Cerebellar nuclear complex (tissue), 1 donor: ENCODE results near the gene USP32.
A peak's percentile ranks its signal among the peaks of the same experiment; 100 is the strongest.
"Not testable (repeated sequence)": the region's sequence is repeated elsewhere in the genome, so short reads cannot be mapped to it uniquely, and the experiment has no call there.

Experiments
- DNase-seq, 2 experiments: peaks; one replicate each; lab custom pipeline; 2025; lab: John Stamatoyannopoulos, UW

The USP32 gene

DNA sequence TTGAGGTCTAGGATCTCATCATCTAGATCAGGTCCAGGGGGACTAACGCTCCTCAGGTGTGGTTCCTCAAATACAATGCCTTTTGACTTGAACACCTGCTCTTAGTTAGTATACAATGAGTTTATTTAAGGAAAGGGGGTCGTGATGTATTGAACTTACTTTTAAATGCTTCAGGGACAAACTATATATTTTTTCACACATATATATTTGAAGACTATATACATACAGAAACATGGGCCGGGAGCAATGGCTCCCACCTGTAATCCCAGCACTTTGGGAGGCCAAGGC is 11.5 kb upstream of the USP32 start:
- DNase-seq: no peak

GRCh38 chr17:60401819-60402218 is 9.9 kb upstream of the USP32 start:
- DNase-seq: no peak

- DNase-seq: no peak
Observed at GRCh38 chr17:60398227-60398959, 6.5 kb upstream of the USP32 start.

DNA sequence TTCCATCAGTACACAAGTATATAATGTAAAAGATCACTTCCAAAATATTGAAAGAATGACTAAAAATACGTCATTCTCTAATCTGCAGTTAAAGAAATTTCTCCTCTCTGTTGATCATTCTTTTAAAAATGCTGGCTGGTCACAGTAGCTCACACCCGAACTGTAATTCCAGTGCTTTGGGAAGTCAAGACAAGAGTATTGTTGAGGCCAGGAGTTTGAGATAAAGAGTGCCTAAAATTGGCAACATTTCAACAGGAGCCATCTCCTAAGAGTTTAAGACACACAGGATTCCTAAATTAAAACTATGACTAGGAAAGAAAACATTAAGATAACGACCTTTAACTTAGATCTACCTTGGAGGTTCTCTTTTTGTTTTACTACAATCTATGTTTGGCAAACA is 4.5 kb upstream of the USP32 start:
- DNase-seq: no peak

- DNase-seq: no peak
Observed at GRCh38 chr17:60395508-60396065, 3.7 kb upstream of the USP32 start.

GRCh38 chr17:60393840-60394723 is 2.1 kb upstream of the USP32 start:
- no peak for DNase-seq

DNA sequence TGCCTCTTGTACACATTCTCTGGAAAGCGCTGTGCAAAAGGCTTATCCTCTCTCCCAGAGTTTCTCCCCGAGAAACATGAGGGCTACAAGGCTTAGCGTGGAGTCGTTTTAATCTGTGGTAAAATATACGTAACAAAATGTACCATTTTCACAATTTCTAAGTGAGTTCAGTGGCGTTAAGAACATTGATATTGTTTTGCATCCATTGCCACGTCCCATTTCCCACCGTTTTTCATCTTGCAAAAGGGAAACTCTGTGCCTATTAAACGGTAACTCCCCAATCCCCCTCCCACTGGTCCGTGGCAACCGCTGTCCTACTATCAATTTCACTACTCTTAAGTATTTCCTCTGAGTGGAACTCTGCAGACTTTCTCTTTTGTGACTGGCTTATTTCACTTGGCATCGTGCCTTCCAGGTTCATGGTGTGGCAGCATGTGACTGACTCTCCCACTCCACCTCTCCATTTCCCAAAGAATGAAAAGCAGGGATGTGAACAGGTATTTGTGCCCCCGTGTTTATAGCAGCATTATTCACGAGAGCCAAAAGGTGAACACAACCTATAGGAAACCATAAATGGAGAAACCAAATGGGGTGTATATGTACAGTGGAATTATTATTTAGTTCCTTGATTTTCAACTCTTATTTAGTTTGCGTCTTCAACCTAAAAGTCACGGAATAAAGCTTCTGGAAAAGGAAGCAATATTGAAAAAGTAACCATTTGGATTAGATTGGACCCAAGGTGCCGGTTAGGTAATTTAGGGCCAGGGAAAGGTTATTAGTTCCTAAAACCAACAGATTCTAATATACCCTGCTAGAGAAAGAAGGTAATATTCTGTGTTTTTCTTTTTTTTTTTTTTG is 1.1 kb upstream of the USP32 start:
- DNase-seq: peak in 1 of 2 experiments; percentile 8

DNA sequence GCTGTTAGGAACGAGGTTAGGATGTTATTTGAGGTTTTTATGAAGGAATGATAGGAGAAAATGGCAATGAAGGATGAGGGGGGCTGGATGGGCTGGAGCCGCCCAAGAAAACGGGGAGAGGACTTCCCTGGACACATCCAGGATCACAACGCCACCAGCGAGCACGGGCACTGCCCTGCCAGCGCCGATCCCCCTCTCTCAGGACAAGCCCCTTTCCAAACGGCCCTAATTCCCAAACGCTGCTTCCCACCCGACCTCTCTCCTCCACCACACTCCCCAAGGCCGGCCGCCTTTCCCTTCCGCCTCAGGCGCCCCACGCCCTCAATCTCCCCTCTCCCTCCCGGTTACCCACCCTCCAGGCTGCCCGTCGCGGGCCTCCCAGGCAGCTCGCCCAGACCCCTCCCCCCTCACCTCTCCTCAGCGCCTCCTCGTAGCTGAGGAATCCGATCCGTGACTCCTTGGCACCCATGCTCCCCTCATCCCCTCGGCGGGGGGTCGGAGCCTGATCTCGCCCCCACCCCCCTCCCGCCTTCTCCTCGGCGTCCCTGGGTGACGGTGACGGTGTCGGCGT is 377 bp downstream of the USP32 start:
- no peak for DNase-seq

- peak in 1 of 2 experiments; percentile 38 for DNase-seq
Observed at GRCh38 chr17:60390925-60391470, 935 bp downstream of the USP32 start.

- DNase-seq: no peak
Observed at GRCh38 chr17:60390186-60390585, 1.7 kb downstream of the USP32 start.

- no peak for DNase-seq
Observed at GRCh38 chr17:60388742-60389141, 3.2 kb downstream of the USP32 start.

GRCh38 chr17:60387666-60388065 is 4.3 kb downstream of the USP32 start:
- no peak for DNase-seq

GRCh38 chr17:60386147-60387058 is 5.5 kb downstream of the USP32 start:
- DNase-seq: no peak

- DNase-seq: not testable (repeated sequence)
Observed at GRCh38 chr17:60384921-60385320, 7.0 kb downstream of the USP32 start.

GRCh38 chr17:60383379-60383778 is 8.6 kb downstream of the USP32 start:
- no peak for DNase-seq

GRCh38 chr17:60381958-60382357 is 10.0 kb downstream of the USP32 start:
- no peak for DNase-seq

DNA sequence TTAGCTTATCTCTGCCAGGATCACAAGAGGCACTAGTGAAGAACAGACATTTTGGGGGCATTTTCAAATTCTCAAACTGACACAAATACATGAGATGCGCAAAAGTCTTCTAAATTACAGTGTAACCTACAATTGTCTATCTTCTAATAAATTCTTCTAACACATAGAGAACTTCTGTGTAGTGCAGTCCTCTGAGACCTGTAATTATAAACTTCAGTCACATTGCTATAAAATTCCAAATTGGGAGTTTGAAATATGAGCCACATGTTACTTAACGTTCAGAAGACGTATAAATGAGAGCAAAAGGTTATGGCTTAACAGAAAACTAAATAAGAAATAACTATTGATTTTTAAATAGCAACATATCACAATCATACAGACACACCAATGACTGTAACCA is 12.5 kb downstream of the USP32 start:
- not testable (repeated sequence) for DNase-seq

DNA sequence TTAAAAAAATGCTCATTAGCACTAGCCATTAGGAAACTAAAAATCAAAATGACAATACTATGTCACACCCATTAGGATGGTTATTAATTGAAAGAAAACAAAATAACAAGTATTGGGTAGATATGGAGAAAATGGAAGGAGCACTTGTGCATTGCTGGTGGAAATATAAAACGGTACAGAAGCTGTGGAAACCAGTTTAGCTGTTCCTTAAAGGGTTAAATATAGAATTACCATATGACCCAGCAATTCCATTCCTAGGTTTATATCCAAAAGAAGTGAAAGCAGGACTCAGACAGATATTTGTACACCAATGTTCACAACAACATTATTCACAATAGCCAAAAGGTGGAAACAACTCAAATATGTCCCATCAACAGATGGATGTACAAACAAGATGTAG is 13.7 kb downstream of the USP32 start:
- DNase-seq: not testable (repeated sequence)

DNA sequence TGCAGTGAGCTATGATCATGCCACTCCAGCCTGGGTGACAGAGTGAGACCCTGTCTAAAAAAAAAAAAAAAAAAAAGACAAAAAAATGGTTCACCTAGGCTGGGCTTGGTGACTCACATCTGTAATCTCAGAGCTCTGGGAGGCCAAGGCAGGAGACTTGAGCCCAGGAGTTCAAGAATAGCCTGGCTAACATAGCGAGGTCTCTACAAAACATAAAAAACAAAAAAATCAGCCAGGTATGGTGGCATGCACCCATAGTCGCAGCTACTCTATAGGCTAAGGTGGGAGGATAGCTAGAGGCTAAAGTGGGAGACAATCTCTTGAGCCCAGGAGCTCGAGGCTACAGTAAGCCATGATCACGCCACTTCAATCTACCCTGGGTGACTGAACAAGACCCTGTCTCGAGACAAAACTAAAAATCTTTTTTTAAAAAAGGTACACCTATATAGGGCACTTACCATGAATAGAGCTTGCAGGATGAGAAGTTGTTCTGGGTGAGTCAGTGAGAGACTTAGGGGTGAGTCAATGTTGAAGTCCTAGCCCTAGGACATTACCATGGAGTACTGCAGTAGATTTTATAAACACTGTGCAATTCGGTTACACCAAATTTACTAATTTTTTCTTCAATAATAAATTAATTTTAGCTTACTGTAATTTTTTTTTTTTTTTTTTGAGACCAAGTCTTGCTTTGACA is 19.0 kb downstream of the USP32 start:
- DNase-seq: no peak
